Stimulated activated CD8-positive, alpha-beta memory T cell treated with anti-CD3 and anti-CD28 coated beads, Interleukin-15, amount 100 ng/mL, for 48 hours (primary cell): ENCODE results near the gene CERS6.

Experiments used
- DNase-seq, 2 donors: peaks; one replicate each; pipeline ENCODE4 v3.0.0-alpha.2; 2020; ENCODE audit warnings: low read depth in 2 of 2

Gene CERS6

GRCh38 chr2:168702579-168702978 is 246.5 kb downstream of the CERS6 start:
- no peak for DNase-seq

- DNase-seq: no peak
Observed at GRCh38 chr2:168703926-168704325, 247.9 kb downstream of the CERS6 start.

GRCh38 chr2:168705534-168706470 is 249.7 kb downstream of the CERS6 start:
- no peak for DNase-seq

DNA sequence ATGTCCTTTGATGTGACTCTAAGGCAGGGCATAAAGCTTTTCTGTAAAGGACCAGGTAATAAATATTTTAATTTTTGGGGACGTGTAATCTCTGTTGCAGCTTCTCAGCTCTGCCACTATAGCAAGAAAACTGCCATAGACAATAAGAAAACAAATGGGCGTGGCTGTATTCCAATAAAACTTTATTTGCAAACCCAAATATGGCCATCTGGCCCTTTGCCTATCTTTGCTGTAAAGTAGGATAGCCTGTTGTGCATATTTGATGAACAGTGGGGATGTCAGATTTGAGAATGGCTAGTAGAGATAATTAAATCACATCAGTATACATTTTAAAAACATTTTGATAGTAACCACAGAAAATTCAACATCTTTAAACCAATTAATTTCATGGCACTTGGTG is 250.7 kb downstream of the CERS6 start:
- DNase-seq: no peak

GRCh38 chr2:168708080-168708479 is 252.0 kb downstream of the CERS6 start:
- DNase-seq: no peak

DNA sequence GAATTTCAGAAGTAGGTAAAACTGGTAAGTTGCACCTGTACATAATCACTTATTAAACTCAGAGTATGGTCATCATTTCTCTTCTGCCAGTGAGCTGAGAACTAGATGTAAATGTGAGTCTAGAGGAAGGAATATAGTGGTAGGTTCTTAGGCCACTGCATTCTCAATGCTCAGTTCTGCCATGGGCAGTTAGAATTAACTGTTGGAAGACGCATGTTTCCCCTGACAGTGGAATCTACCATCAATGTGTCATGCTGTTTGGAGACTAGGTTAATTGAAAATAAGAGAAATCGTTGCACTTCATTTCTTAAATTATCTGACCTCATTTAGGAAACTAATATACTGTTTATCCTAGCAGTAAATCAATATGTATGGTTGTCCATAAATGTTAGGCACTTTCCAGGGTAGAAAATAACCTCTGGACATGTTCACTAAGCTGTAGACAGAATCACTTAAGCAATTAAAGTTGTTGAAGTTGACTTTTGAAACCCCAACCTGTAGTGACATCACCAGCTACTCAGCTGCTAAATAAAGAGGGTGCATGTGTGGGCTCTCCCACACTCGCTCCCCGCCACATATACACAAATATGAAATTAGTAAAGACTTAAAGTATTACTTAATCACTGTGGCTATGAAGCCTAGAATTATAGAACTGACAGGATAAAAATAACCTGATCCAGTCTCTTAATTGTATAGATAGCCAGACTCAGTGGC is 254.8 kb downstream of the CERS6 start:
- no peak for DNase-seq

DNA sequence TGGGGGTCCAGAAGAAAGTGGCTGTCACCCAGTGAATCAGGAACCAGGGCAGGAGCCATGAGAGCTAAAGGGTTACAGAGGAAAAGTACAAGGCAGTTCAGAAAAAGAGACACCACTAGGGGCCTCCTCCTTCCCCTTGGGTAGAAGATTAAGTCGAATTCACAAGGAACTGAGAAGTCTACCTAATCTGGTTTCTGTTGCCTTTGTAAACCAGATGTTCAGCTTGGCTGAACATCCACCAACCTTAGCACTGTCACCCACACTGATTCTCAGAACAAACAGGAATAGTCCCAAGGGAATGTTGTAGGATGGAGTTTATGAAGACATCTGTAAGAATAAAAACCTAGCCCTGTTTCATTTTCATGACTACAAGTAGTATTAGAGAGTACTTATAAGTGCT is 256.0 kb downstream of the CERS6 start:
- DNase-seq: no peak

GRCh38 chr2:168713325-168713724 is 257.3 kb downstream of the CERS6 start:
- no peak for DNase-seq

DNA sequence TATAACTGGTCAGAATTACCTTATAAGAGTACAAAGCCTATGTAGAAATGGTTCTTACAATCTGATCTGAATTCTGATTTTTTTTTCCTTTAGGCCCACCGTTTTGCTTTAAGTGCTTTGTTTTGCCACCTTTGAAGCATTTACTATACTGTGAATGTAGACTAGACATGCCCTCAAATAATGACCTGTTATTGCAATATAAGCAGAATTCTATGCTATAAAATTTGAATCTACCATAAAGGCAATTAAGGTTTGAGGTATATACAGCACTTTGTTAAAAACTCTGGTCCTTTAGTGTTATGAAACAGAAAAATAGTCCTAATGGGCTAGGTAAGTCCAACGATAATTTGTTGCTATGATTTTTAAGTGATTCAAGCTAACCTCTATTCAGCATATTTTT is 259.8 kb downstream of the CERS6 start:
- DNase-seq: no peak

GRCh38 chr2:168716839-168717238 is 260.8 kb downstream of the CERS6 start:
- DNase-seq: no peak

DNA sequence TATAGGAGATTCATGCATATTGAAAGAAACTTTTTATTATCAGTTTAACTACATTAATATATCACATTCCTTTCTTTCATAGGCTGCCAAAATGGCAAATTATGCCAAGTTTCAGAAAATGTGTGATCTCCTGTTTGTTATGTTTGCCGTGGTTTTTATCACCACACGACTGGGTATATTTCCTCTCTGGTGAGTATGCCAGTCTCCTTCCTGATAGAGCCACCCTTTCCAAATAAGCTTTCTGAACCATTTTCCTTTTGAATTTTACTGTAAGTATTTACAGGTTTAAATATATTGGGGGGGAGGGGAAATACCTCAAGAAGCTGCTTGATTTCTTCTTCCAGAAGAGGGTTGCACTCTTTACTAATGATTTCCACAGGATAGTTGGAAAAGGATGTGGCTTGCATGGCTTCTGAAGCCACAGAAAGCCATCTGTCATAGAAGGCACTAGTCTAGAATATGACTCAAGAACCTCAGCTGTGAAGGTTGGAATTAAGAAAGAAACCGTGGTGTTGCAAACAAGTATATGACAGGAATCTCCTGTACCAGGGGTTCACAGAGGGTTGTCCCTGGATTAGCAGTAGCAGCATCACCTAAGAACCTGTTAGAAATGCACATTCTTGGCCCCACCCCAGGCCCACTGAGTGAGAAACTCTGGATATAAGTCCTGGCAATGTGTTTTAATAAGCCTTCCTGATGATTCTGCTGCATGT is 261.9 kb downstream of the CERS6 start:
- DNase-seq: no peak

DNA sequence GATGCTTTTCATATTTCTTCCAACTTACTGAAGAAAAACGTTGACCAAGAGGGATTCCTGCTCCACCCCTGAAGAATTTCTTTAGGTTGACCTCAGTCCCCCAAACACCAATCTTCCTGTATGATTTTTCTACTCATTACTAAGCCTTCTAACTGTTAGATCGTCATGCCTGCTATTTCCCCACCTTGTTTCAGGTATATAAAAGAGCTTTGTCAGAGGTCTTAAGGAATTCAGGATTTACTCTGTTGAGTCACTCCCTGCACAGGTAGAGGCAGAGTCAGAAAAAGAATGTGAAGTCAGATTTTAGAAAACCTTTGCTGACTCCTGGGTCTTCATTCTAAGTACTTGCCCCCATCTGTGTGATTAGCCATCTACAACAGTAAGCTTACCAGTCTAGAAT is 262.6 kb downstream of the CERS6 start:
- no peak for DNase-seq

DNA sequence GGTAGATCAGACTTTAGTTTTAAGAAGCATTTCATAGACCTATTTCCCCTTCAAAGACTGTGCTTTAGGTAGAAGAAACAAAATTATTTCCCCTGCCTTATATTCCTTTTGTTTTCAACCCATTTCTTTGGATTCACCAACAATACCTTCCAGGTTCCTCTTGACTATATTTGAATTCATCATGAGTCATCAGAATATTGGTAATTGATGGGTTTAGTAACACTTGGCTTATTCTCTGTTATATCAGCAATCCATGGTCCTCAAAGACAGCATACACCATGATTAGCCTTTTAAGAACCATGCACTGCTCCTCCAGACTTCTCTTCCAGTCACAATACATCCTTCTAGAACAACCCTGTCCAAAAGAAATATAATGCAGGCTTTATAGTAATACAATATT is 263.4 kb downstream of the CERS6 start:
- no peak for DNase-seq

DNA sequence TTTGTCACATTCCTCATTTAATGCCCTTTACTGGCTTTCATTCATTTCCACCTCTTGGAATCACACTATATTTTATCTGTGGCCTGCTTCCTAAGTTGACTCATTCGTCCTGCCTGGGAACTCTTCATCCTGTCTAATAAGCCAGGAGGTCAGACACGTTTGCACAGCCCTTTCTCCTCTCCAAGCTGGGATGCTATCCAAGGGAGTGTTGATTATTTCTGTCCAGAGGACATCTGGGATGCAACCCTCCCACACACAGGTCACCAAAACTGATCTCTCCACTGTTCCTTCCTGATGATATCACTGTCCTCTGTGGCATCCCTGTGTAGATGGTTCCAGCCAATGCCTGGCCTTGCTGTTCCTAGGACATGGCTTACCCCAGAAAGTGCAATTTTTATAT is 266.5 kb downstream of the CERS6 start:
- no peak for DNase-seq

- DNase-seq: no peak
Observed at GRCh38 chr2:168723275-168723899, 267.3 kb downstream of the CERS6 start.

DNA sequence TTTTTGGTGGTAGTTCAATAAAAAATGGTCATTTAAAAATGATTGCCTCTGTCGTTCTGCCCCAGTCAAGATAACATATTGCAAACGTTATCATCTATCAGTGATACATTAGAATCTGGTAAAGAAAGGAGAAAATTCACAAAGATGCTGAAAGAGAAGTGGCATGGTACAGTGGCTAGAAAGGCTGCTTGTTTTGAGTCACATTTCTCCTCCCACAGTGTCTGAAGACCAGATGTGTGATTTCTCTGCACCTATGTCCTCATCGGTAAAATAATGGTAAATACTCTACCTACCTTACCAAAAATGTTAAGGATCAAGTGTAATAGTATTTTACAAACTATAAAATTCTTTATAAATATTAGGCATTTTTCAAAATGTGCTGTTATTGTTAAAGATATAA is 270.3 kb downstream of the CERS6 start:
- DNase-seq: no peak

- DNase-seq: no peak
Observed at GRCh38 chr2:168727904-168728470, 271.9 kb downstream of the CERS6 start.

GRCh38 chr2:168729455-168729854 is 273.4 kb downstream of the CERS6 start:
- no peak for DNase-seq

DNA sequence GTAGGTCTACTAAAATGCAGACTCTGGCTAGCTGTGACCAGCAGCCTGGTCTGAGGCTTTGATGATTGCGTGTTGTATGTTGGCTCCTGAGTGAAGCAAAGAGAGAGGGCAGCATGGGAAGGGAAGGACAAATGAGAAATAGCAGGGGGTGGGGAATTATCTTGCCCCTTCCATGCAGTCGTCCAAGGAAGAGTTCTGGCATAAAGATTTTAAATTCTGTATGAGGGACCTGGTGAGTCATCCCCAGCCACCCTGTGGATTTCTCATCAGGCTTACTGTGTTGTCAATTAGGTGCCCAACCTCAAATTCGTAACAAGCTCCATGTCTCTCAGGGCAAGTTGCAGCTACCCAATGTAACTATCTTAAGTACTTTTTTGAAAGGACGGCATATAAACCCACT is 274.3 kb downstream of the CERS6 start:
- DNase-seq: no peak

DNA sequence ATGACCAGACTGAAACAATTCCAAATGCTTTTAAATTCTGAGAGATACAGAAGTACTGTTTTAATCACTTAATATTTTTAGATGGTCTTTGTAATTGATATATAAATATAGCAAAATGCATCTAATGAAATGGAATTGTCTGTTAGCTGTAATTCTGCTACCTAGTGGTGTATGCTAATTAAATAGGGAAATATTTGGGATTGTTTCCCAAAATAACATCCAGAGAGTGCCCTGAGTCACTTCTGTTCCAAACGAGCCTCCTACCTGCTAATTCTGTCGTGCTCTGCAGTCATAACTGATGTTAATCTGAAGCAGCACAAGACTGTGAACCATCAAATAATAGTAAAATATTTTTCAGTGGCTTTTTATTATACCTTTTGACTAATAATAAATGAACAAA is 274.9 kb downstream of the CERS6 start:
- DNase-seq: no peak

DNA sequence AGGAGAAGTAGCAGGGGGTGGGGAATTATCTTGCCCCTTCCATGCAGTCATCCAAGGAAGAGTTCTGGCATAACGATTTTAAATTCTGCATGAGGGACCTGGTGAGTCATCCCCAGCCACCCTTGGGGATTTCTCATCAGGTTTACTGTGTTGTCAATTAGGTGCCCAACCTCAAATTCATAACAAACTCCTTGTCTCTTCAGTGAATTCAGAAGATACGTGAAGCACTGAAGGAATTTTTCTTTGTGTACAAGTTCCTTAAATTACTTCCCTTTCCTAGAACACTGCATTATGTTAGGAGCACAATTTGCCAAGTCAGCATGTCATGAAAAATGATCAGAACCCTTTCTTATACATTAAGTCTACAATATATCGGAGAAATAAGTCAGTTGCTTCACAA is 275.5 kb downstream of the CERS6 start:
- no peak for DNase-seq

DNA sequence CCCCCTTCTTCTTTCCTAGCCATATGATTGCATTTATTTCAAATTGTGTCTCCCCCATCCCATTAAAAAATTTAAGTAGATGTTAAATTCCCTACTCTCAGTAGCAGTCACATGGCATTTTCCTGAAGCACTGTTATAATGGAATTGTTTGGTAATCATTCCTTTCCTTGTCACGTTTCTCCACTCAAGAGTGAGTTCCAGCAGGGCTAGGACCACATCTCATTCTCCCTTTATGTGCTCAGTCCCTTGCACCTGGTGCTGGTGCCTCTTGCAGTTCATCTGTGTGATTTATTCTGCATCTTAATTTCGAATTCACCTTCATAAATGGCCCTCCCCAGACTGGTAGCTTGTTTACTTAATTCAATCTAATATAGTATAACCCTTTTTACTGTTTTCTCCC is 276.0 kb downstream of the CERS6 start:
- no peak for DNase-seq
